Measurements from ENCODE around the gene DECR2. TPM values are rescaled to one million over a fixed set of nuclear protein-coding genes. Genes with fewer than 3 reads are reported as not detected.
A peak's percentile ranks its signal among the peaks of the same experiment; 100 is the strongest.

Gene DECR2
- total and polyA plus RNA-seq, 9 of the 15 experiments (the other 6 are each of a cell fraction or from before 2014, with no cell fraction given) = 1.0 to 31.9 (median 10.3) TPM

DNA sequence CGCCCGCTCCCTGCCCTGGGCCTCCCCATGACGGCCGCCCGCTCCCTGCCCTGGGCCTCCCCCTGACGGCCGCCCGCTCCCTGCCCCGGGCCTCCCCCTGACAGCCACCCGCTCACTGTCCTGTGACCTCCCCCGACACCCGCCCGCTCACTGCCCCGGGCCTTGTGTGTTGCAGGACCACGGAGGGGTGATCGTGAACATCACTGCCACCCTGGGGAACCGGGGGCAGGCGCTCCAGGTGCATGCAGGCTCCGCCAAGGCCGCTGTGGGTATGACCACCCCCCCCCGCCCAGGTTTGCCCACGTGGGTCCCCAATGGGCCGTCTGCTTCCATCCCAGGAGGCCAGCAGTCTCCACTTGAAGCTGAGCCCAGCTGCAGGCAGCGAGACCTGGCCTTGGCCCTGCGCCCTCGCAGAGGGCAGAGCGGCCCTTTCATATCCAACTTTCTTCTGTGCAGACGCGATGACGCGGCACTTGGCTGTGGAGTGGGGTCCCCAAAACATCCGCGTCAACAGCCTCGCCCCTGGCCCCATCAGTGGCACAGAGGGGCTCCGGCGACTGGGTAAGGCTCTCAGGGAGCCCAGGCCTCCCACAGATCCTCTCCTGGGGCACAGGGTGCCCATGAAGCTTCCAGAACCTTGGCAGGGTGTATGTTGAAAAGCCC lies 9.0 kb downstream of the DECR2 start:
- H2AFZ ChIP-seq (ENCODE audit: low read depth, low read length) = no peak overlapping the region
- FAIRE-seq (no peak), ATAC-seq (no peak), DNase-seq (ENCODE audit: extremely low read depth in 1 of 4, low spot score in 3 of 4) (no peak)
- no peaks in the 10 kb centered on the region for H3K9me3 ChIP-seq (replicated peaks; ENCODE audit: control insufficient read depth, insufficient read depth, low read depth, low read length)
- intact Hi-C loops (cut with micrococcal nuclease) = no loop called here
- CTCF ChIA-PET (ENCODE audit: low intra/inter-chr PET ratio) = no interaction called here
- no peaks in the 10 kb centered on the region for H3K9me1 ChIP-seq (ENCODE audit: control insufficient read depth, insufficient read depth, low read length)
- H3K4me1 ChIP-seq (replicated peaks in 1 of 2; ENCODE audit: control insufficient read depth in 2 of 2, insufficient read depth in 2 of 2, low read length in 2 of 2) = peaks cover 7 to 48% of the 10 kb centered on the region in 2 experiments
- no peaks in the 10 kb centered on the region for H3K27me3 ChIP-seq (ENCODE audit: control insufficient read depth in 2 of 2, insufficient read depth in 2 of 2, low read length in 2 of 2)
- H3K27ac ChIP-seq (ENCODE audit: extremely low read depth, low read depth, low read length) = no peak overlapping the region
- peaks cover 8% of the 10 kb centered on the region; the same call in 1 of the 3 replicates for H3K36me3 ChIP-seq (ENCODE audit: control insufficient read depth, insufficient read depth, low read length)
- 89% methylated on average over 27 of the region's 36 CpGs for WGBS (ENCODE audit: insufficient coverage, low coverage, missing lambda C conversion rate)
- in situ Hi-C loops (cut with MboI) = no loop called here
- H3K79me2 ChIP-seq (ENCODE audit: control insufficient read depth, insufficient read depth, low read length) = no peaks in the 10 kb centered on the region
- POLR2A ChIA-PET = interaction anchor here (1.1 kb wide), 1 partner anchor 11 kb away, joined by 3 read pairs; no protein-coding TSS in a partner anchor
- H3K4me2 ChIP-seq (ENCODE audit: insufficient read depth, low read length) = no peak overlapping the region
- peak overlapping the region in 1 of 2 experiments; percentile 9; a peak in 1 of 4 replicates for H3K9ac ChIP-seq (ENCODE audit: insufficient read depth in 1 of 2, low read depth in 2 of 2, low read length in 2 of 2)
- H4K20me1 ChIP-seq (replicated peaks; ENCODE audit: control insufficient read depth, insufficient read depth, low read length) = no peaks in the 10 kb centered on the region
- TF ChIP-seq EHMT2 (IDR thresholded peaks at IDR 0.05) = no peak
- no peak for TF ChIP-seq ZSCAN29 (IDR thresholded peaks at IDR 0.05)
- TF ChIP-seq RBFOX2 (IDR thresholded peaks at IDR 0.05; ENCODE audit: low read depth, low read length) = peak; percentile 32; the same call in 1 of the 2 replicates
- no peak for TF ChIP-seq BMI1 (IDR thresholded peaks at IDR 0.05; ENCODE audit: low read length)
- no peak for TF ChIP-seq FOXJ3 (CRISPR knock-in tag; IDR thresholded peaks at IDR 0.05)
- TF ChIP-seq, protein P1, sequence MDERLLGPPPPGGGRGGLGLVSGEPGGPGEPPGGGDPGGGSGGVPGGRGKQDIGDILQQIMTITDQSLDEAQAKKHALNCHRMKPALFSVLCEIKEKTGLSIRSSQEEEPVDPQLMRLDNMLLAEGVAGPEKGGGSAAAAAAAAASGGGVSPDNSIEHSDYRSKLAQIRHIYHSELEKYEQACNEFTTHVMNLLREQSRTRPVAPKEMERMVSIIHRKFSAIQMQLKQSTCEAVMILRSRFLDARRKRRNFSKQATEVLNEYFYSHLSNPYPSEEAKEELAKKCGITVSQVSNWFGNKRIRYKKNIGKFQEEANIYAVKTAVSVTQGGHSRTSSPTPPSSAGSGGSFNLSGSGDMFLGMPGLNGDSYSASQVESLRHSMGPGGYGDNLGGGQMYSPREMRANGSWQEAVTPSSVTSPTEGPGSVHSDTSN (CRISPR knock-in tag; IDR thresholded peaks at IDR 0.05; ENCODE audit: low read depth) = no peak
- TF ChIP-seq, protein P1 (tag; conservative IDR thresholded peaks at IDR 0.05; ENCODE audit: low read depth) = no peak
- TF ChIP-seq, protein P2, sequence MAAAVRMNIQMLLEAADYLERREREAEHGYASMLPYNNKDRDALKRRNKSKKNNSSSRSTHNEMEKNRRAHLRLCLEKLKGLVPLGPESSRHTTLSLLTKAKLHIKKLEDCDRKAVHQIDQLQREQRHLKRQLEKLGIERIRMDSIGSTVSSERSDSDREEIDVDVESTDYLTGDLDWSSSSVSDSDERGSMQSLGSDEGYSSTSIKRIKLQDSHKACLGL (CRISPR knock-in tag; IDR thresholded peaks at IDR 0.05; ENCODE audit: borderline replicate concordance, poor library complexity, severe bottlenecking) = no peak
- no peak for TF ChIP-seq ZNF766 (CRISPR knock-in tag; conservative IDR thresholded peaks at IDR 0.05)
- TF ChIP-seq ZKSCAN1 (IDR thresholded peaks at IDR 0.05; ENCODE audit: low read depth, low read length) = no peak
- TF ChIP-seq, protein P3, sequence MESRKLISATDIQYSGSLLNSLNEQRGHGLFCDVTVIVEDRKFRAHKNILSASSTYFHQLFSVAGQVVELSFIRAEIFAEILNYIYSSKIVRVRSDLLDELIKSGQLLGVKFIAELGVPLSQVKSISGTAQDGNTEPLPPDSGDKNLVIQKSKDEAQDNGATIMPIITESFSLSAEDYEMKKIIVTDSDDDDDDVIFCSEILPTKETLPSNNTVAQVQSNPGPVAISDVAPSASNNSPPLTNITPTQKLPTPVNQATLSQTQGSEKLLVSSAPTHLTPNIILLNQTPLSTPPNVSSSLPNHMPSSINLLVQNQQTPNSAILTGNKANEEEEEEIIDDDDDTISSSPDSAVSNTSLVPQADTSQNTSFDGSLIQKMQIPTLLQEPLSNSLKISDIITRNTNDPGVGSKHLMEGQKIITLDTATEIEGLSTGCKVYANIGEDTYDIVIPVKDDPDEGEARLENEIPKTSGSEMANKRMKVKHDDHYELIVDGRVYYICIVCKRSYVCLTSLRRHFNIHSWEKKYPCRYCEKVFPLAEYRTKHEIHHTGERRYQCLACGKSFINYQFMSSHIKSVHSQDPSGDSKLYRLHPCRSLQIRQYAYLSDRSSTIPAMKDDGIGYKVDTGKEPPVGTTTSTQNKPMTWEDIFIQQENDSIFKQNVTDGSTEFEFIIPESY (CRISPR knock-in tag; IDR thresholded peaks at IDR 0.05) = peak; percentile 17; the same call in 1 of the 2 replicates
- no peak for TF ChIP-seq IFI16 (CRISPR knock-in tag; IDR thresholded peaks at IDR 0.05)
- no peak for TF ChIP-seq HIVEP1 (CRISPR knock-in tag; IDR thresholded peaks at IDR 0.05)
- H3K4me3 ChIP-seq = no peak overlapping the region
- no TSS peak for BruUV-seq (replicated peaks)

Data from K562 (cell line).